GM12873 (cell line): ENCODE data around the gene ZAP70.

ENCODE experiments used
- CTCF ChIP-seq: IDR thresholded peaks from 2 replicates; pipeline ENCODE4 v1.5.1; 2012; ENCODE audit warnings: low read depth, mild to moderate bottlenecking, moderate library complexity, low read length, control low read depth; ENCODE audit not compliant: insufficient read depth; ENCODE audit errors: missing control alignments

The ZAP70 gene

GRCh38 chr2:97701851-97702465 lies 11.4 kb upstream of the ZAP70 start:
- no peak for TF ChIP-seq CTCF

GRCh38 chr2:97702731-97703470 lies 10.5 kb upstream of the ZAP70 start:
- no peak for TF ChIP-seq CTCF

GRCh38 chr2:97703741-97704140 lies 9.6 kb upstream of the ZAP70 start:
- TF ChIP-seq CTCF = no peak

- TF ChIP-seq CTCF = no peak
Observed at GRCh38 chr2:97704989-97705388, 8.4 kb upstream of the ZAP70 start.

GRCh38 chr2:97706112-97706511 lies 7.3 kb upstream of the ZAP70 start:
- no peak for TF ChIP-seq CTCF

- no peak for TF ChIP-seq CTCF
Observed at GRCh38 chr2:97706708-97707345, 6.5 kb upstream of the ZAP70 start.

GRCh38 chr2:97707362-97708047 lies 5.9 kb upstream of the ZAP70 start:
- no peak for TF ChIP-seq CTCF
